H1 (cell line): Measurements from ENCODE around the gene MTTP. TPM values are rescaled to one million over a fixed set of nuclear protein-coding genes. Genes with fewer than 3 reads are reported as not detected.

Experiments
- CTCF ChIA-PET: fragments of 300-600 bp; sonication (Branson Sonifier 250); formaldehyde crosslinking; loops from one replicate; lab custom pipeline; 2021; ENCODE audit not compliant: partially characterized antibody; lab: Charles Lee
- POLR2A ChIA-PET: fragments of 300-600 bp; sonication (Branson Sonifier 250); formaldehyde crosslinking; loops from one replicate; lab custom pipeline; 2021; ENCODE audit warnings: inconsistent platforms; ENCODE audit not compliant: partially characterized antibody; lab: Charles Lee
- DNase-seq, 2 experiments: peaks; one replicate each; pipeline versions ENCODE4 v3.0.0 to v3.0.0-alpha.2; 2010 to 2022; ENCODE audit warnings: low spot score in 2 of 2, low read depth in 1 of 2, mixed read lengths in 1 of 2
- FAIRE-seq: peaks from 2 replicates; lab custom pipeline; 2011; peaks lifted over from hg19 to GRCh38; lab: Jason Lieb, UNC
- H2AFZ ChIP-seq: 2 replicates; pipeline ENCODE4 v1.8.1; 2012; ENCODE audit warnings: low read length, inconsistent platforms
- H2AK5ac ChIP-seq: 2 replicates; pipeline ENCODE4 v1.6.1; 2013; ENCODE audit warnings: low read depth, low read length
- H2BK120ac ChIP-seq: replicated peaks from 2 replicates; pipeline ENCODE3; 2013; ENCODE audit warnings: low read depth, low read length, inconsistent platforms
- H2BK12ac ChIP-seq: 2 replicates; pipeline ENCODE4 v1.6.1; 2013; ENCODE audit warnings: low read depth, low read length
- H2BK15ac ChIP-seq: 2 replicates; pipeline ENCODE4 v1.6.1; 2013; ENCODE audit warnings: low read length
- H2BK20ac ChIP-seq: 2 replicates; pipeline ENCODE4 v1.6.1; 2013; ENCODE audit warnings: low read length
- H2BK5ac ChIP-seq: 2 replicates; pipeline ENCODE4 v1.6.1; 2013; ENCODE audit warnings: low read depth, low read length
- H3K14ac ChIP-seq: 2 replicates; pipeline ENCODE4 v1.6.1; 2013; ENCODE audit warnings: inconsistent platforms; ENCODE audit not compliant: insufficient read length
- H3K18ac ChIP-seq: 2 replicates; pipeline ENCODE4 v1.6.1; 2013; ENCODE audit warnings: low read length; ENCODE audit errors: extremely low read depth
- H3K23ac ChIP-seq: 2 replicates; pipeline ENCODE4 v1.6.1; 2013; ENCODE audit warnings: inconsistent platforms; ENCODE audit not compliant: insufficient read length
- H3K23me2 ChIP-seq: 2 replicates; pipeline ENCODE4 v1.6.1; 2013; ENCODE audit warnings: low read depth, low read length
- H3K27ac ChIP-seq: 2 replicates; pipeline ENCODE4 v1.6.1; 2011; ENCODE audit warnings: low read depth, low read length, inconsistent platforms
- H3K27me3 ChIP-seq, 4 experiments: replicated peaks in 1 of 4; 1 replicate in 1 of 4; 2 replicates in 3 of 4; pipeline versions ENCODE4 v1.6.1 to v1.8.1; 2011 to 2013; ENCODE audit warnings: low read length in 3 of 4, mild to moderate bottlenecking in 3 of 4, inconsistent platforms in 2 of 4, mixed read lengths in 2 of 4, moderate library complexity in 1 of 4; ENCODE audit not compliant: control insufficient read depth in 3 of 4, insufficient read depth in 3 of 4; ENCODE audit errors: extremely low read depth in 1 of 4
- H3K36me3 ChIP-seq, 4 experiments: 2 replicates each; pipeline versions ENCODE4 v1.6.1 to v1.8.1; 2011 to 2013; ENCODE audit warnings: mild to moderate bottlenecking in 4 of 4, low read length in 3 of 4, moderate library complexity in 2 of 4, control low read depth in 1 of 4, inconsistent platforms in 1 of 4; ENCODE audit not compliant: insufficient read depth in 4 of 4, control insufficient read depth in 2 of 4
- H3K4ac ChIP-seq: replicated peaks from 2 replicates; pipeline ENCODE3; 2013; ENCODE audit warnings: low read length, low read depth, mixed read lengths, inconsistent platforms; ENCODE audit not compliant: insufficient read length
- H3K4me1 ChIP-seq, 4 experiments: replicated peaks in 1 of 4; 1 replicate in 1 of 4; 2 replicates in 3 of 4; pipeline versions ENCODE4 v1.6.1 to v1.8.1; 2011 to 2013; ENCODE audit warnings: low read length in 3 of 4, inconsistent platforms in 2 of 4, mixed read lengths in 1 of 4; ENCODE audit not compliant: insufficient read depth in 4 of 4, control insufficient read depth in 3 of 4
- H3K4me2 ChIP-seq, 2 experiments: 2 replicates each; pipeline versions ENCODE4 v1.6.1 to v1.8.1; 2011 to 2013; ENCODE audit warnings: low read depth in 2 of 2, low read length in 2 of 2, control low read depth in 1 of 2, inconsistent platforms in 1 of 2, mild to moderate bottlenecking in 1 of 2; ENCODE audit not compliant: insufficient read depth in 1 of 2
- H3K4me3 ChIP-seq, 4 experiments: fragments of 200-600, 300-600 bp in 1 of 4; sonication (generic), shearing (Covaris generic), sonication (Bioruptor Twin) in 1 of 4; 2 replicates each; pipeline versions ENCODE4 v1.5.1 to v1.8.1; 2011 to 2016; ENCODE audit warnings: low read length in 4 of 4, low read depth in 3 of 4, control low read depth in 2 of 4, inconsistent platforms in 2 of 4, mild to moderate bottlenecking in 2 of 4, mixed read lengths in 1 of 4, moderate library complexity in 1 of 4; ENCODE audit not compliant: insufficient read depth in 2 of 4; ENCODE audit errors: extremely low read depth in 1 of 4
- H3K56ac ChIP-seq: replicated peaks from 2 replicates; pipeline ENCODE3; 2013; ENCODE audit warnings: low read depth, mild to moderate bottlenecking, mixed read lengths, low read length, inconsistent platforms; ENCODE audit not compliant: insufficient read length
- H3K79me1 ChIP-seq: 2 replicates; pipeline ENCODE4 v1.6.1; 2013; ENCODE audit warnings: low read depth, low read length, control low read depth
- H3K79me2 ChIP-seq, 2 experiments: 2 replicates each; pipeline versions ENCODE4 v1.6.1 to v1.8.1; 2012 to 2013; ENCODE audit warnings: low read length in 2 of 2, mild to moderate bottlenecking in 2 of 2, inconsistent platforms in 1 of 2; ENCODE audit not compliant: insufficient read depth in 2 of 2, control insufficient read depth in 1 of 2
- H3K9ac ChIP-seq, 4 experiments: replicated peaks in 1 of 4; 1 replicate in 1 of 4; 2 replicates in 3 of 4; pipeline versions ENCODE4 v1.6.1 to v1.8.1; 2011 to 2013; ENCODE audit warnings: low read depth in 3 of 4, low read length in 3 of 4, control low read depth in 2 of 4, mild to moderate bottlenecking in 2 of 4, moderate library complexity in 2 of 4, inconsistent platforms in 1 of 4; ENCODE audit errors: extremely low read depth in 1 of 4
- H3K9me3 ChIP-seq, 2 experiments: 2 replicates each; pipeline versions ENCODE4 v1.6.1 to v1.8.1; 2012 to 2013; ENCODE audit warnings: mild to moderate bottlenecking in 2 of 2, moderate library complexity in 2 of 2, control low read depth in 1 of 2, inconsistent platforms in 1 of 2, low read depth in 1 of 2, low read length in 1 of 2, mixed read lengths in 1 of 2; ENCODE audit not compliant: insufficient read depth in 2 of 2
- H4K20me1 ChIP-seq, 2 experiments: replicated peaks in 1 of 2; 2 replicates each; pipeline versions ENCODE3 to v1.8.1; 2011 to 2013; ENCODE audit warnings: inconsistent platforms in 2 of 2, low read length in 2 of 2, mild to moderate bottlenecking in 1 of 2; ENCODE audit not compliant: insufficient read depth in 2 of 2, control insufficient read depth in 1 of 2
- H4K5ac ChIP-seq: 2 replicates; pipeline ENCODE4 v1.6.1; 2013; ENCODE audit warnings: low read length, low read depth, mixed read lengths, inconsistent platforms; ENCODE audit not compliant: insufficient read length
- H4K8ac ChIP-seq: 2 replicates; pipeline ENCODE4 v1.8.0; 2013; ENCODE audit warnings: mild to moderate bottlenecking, moderate library complexity, low read length, inconsistent platforms; ENCODE audit not compliant: insufficient read depth; ENCODE audit errors: extremely low read depth
- H4K91ac ChIP-seq: replicated peaks from 2 replicates; pipeline ENCODE3; 2013; ENCODE audit warnings: low read length, mixed read lengths, inconsistent platforms; ENCODE audit not compliant: insufficient read length
- BACH1 ChIP-seq: IDR thresholded peaks from 2 replicates; pipeline ENCODE4 v1.6.1; 2012; ENCODE audit warnings: low read length, improper control_type of control experiment
- BRCA1 ChIP-seq: IDR thresholded peaks from 2 replicates; pipeline ENCODE4 v1.6.1; 2012; ENCODE audit warnings: low read depth, low read length, improper control_type of control experiment
- CBX8 ChIP-seq: fragments of 300-800, 300-1000 bp; sonication (generic); IDR thresholded peaks from 2 replicates; pipeline ENCODE4 v1.7.1; 2016; ENCODE audit warnings: low read depth, low read length, borderline replicate concordance
- E2F6 ChIP-seq: IDR thresholded peaks from 2 replicates; pipeline ENCODE4 v1.6.1; 2012; ENCODE audit warnings: inconsistent platforms
- EGR1 ChIP-seq: IDR thresholded peaks from 2 replicates; pipeline ENCODE4 v1.6.1; 2011; ENCODE audit warnings: low read depth, low read length, borderline replicate concordance
- JUN ChIP-seq: IDR thresholded peaks from 2 replicates; pipeline ENCODE4 v1.6.1; 2011; ENCODE audit warnings: low read depth, mild to moderate bottlenecking, improper control_type of control experiment, low read length
- JUND ChIP-seq: IDR thresholded peaks from 2 replicates; pipeline ENCODE4 v1.6.1; 2011; ENCODE audit warnings: mild to moderate bottlenecking, improper control_type of control experiment, low read length
- POU5F1 ChIP-seq: IDR thresholded peaks from 2 replicates; pipeline ENCODE4 v1.6.1; 2011; ENCODE audit warnings: low read depth, mild to moderate bottlenecking, low read length, moderate library complexity
- RAD21 ChIP-seq, 2 experiments: IDR thresholded peaks in 1 of 2; conservative IDR thresholded peaks in 1 of 2; 2 replicates each; pipeline ENCODE4 v1.6.1; 2011; ENCODE audit warnings: low read depth in 2 of 2, low read length in 2 of 2, improper control_type of control experiment in 1 of 2, inconsistent platforms in 1 of 2, mild to moderate bottlenecking in 1 of 2, moderate library complexity in 1 of 2
- SP1 ChIP-seq: IDR thresholded peaks from 2 replicates; pipeline ENCODE4 v1.6.1; 2011; ENCODE audit warnings: low read depth, low read length
- TAF1 ChIP-seq: IDR thresholded peaks from 2 replicates; pipeline ENCODE4 v1.6.1; 2011; ENCODE audit warnings: mild to moderate bottlenecking, low read depth, low read length
- ZNF274 ChIP-seq: IDR thresholded peaks from 2 replicates; pipeline ENCODE4 v1.7.0; 2012; ENCODE audit warnings: low read length, borderline replicate concordance; ENCODE audit errors: extremely low read depth
- WGBS, 2 experiments: shearing (Covaris generic) in 1 of 2; methylation state at CpG; one replicate each; pipeline versions ENCODE4 v1.1.6 to v1.1.7; 2013 to 2015; ENCODE audit warnings: low lambda C conversion rate in 2 of 2, mixed read lengths in 2 of 2, inconsistent platforms in 1 of 2, low coverage in 1 of 2, missing lambda C conversion rate in 1 of 2; ENCODE audit not compliant: insufficient replicate concordance in 2 of 2, insufficient coverage in 1 of 2, insufficient read length in 1 of 2; ENCODE audit errors: extremely low coverage in 1 of 2, missing lambda C conversion rate in 1 of 2; 5-methylcytosine and 5-hydroxymethylcytosine counted together
- polyA plus RNA-seq, 7 experiments: library from polyadenylated mRNA; depleted of rRNA in 3 of 7; stranded (reverse) in 5 of 7; unstranded in 2 of 7; fragments of >200 nt in 5 of 7; fragments of 200-250 nt in 2 of 7; gene quantifications; 1 replicate in 5 of 7; 2 replicates in 1 of 7; 4 replicates in 1 of 7; pipeline versions ENCODE4 v1.2.1 to v1.2.3, GENCODE V29; 2011 to 2013; ENCODE audit warnings: missing spikeins in 2 of 7, mixed read lengths in 2 of 7
- total RNA-seq: library from RNA; stranded (reverse); fragmentation: NEBNext Ultra II Directional; extraction: Animal tissue kit (Norgen Biotek cat#: 25700); gene quantifications from 2 replicates; pipeline ENCODE4 v1.2.1, GENCODE V29; 2021
- TF ChIP-seq, protein P1 (sequence below): IDR thresholded peaks from 2 replicates; pipeline ENCODE4 v1.6.1; 2012; ENCODE audit warnings: inconsistent platforms

MTTP gene
- total and polyA plus RNA-seq, 2 of the 8 experiments (the other 6 are each of a cell fraction or from before 2014, with no cell fraction given) = 0.12 to 0.26 TPM

GRCh38 chr4:99630857-99631360 is 56.3 kb downstream of the MTTP start:
- Histone ChIP-seq H3K23me2 (no peaks in the 10 kb centered on the region; the same call in 1 of the 2 replicates), H3K79me1 (no peaks in the 10 kb centered on the region), H3K4ac (no peak overlapping the region), H2AFZ (no peak overlapping the region), H3K27ac (no peak overlapping the region), H4K91ac (no peak overlapping the region), H4K5ac (no peak overlapping the region), H2BK5ac (no peak overlapping the region), H2BK12ac (no peak overlapping the region), H3K56ac (no peak overlapping the region), H3K36me3 (no peaks in the 10 kb centered on the region), H3K18ac (no peak overlapping the region), H3K27me3 (no peaks in the 10 kb centered on the region), H2AK5ac (no peak overlapping the region), H3K4me2 (no peak overlapping the region), H3K4me1 (peaks cover 0 to 3% (median 0%) of the 10 kb centered on the region in 4 experiments; a peak in 1 of 7 replicates), H3K23ac (no peak overlapping the region), H3K9ac (no peak overlapping the region), H3K9me3 (no peaks in the 10 kb centered on the region), H3K14ac (no peak overlapping the region), H2BK20ac (no peak overlapping the region), H3K79me2 (no peaks in the 10 kb centered on the region), H3K4me3 (no peak overlapping the region), H4K20me1 (no peaks in the 10 kb centered on the region), H4K8ac (no peak overlapping the region), H2BK120ac (no peak overlapping the region), H2BK15ac (no peak overlapping the region)
- POLR2A ChIA-PET = no interaction called here
- CTCF ChIA-PET = no interaction called here
- no peak for FAIRE-seq
- TF ChIP-seq SP1 (no peak), RAD21 (IDR thresholded peaks at IDR 0.05 in 1 of 2, conservative IDR thresholded peaks at IDR 0.05 in 1 of 2; ENCODE audit: low read depth in 2 of 2, low read length in 2 of 2) (no peak), TAF1 (no peak), CBX8 (no peak), JUN (no peak), JUND (no peak), ZNF274 (no peak), EGR1 (no peak), POU5F1 (no peak), E2F6 (no peak), BACH1 (no peak), BRCA1 (no peak)
- TF ChIP-seq, protein P1, sequence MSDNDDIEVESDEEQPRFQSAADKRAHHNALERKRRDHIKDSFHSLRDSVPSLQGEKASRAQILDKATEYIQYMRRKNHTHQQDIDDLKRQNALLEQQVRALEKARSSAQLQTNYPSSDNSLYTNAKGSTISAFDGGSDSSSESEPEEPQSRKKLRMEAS = no peak
- 95% methylated on average over 1 of the region's 1 CpG; no CpG with 5 or more reads in 1 of the 2 experiments for WGBS, 2 experiments
- no peak for DNase-seq
